Measurements from ENCODE around the gene CCDC54. TPM values are rescaled to one million over a fixed set of nuclear protein-coding genes. Genes with fewer than 3 reads are reported as not detected.

The CCDC54 gene
- total and polyA plus RNA-seq, 2 of the 8 experiments (the other 6 are each of a cell fraction or from before 2014, with no cell fraction given), result not detected

GRCh38 chr3:107425033-107425432, 47.8 kb downstream of the CCDC54 start:
- H2BK15ac ChIP-seq (ENCODE audit: low read length), result no peak overlapping the region
- POLR2A ChIA-PET (ENCODE audit: partially characterized antibody), result no interaction called here
- peaks cover under 1% of the 10 kb centered on the region; the same call in 1 of the 2 replicates for H3K23me2 ChIP-seq (ENCODE audit: low read depth, low read length)
- no peaks in the 10 kb centered on the region for H4K20me1 ChIP-seq (replicated peaks in 1 of 2; ENCODE audit: control insufficient read depth in 1 of 2, insufficient read depth in 2 of 2, low read length in 2 of 2)
- FAIRE-seq (no peak), DNase-seq (ENCODE audit: low read depth in 1 of 2, low spot score in 2 of 2) (no peak)
- no peak overlapping the region for H4K8ac ChIP-seq (ENCODE audit: extremely low read depth, insufficient read depth, low read length)
- H3K9ac ChIP-seq (replicated peaks in 1 of 4; ENCODE audit: extremely low read depth in 1 of 4, low read depth in 3 of 4, low read length in 3 of 4), result no peak overlapping the region
- no peak overlapping the region for H3K4ac ChIP-seq (replicated peaks; ENCODE audit: insufficient read length, low read depth, low read length)
- no peak overlapping the region for H4K5ac ChIP-seq (ENCODE audit: insufficient read length, low read depth, low read length)
- no peak overlapping the region for H3K18ac ChIP-seq (ENCODE audit: extremely low read depth, low read length)
- H3K4me1 ChIP-seq (replicated peaks in 1 of 4; ENCODE audit: control insufficient read depth in 3 of 4, insufficient read depth in 4 of 4, low read length in 3 of 4), result no peaks in the 10 kb centered on the region
- no peak overlapping the region for H3K14ac ChIP-seq (ENCODE audit: insufficient read length)
- no peaks in the 10 kb centered on the region for H3K9me3 ChIP-seq (ENCODE audit: insufficient read depth in 2 of 2, low read depth in 1 of 2, low read length in 1 of 2)
- CTCF ChIA-PET (ENCODE audit: partially characterized antibody), result interaction anchor here (0.8 to 1.2 kb wide), 2 partner anchors 51 to 154 kb away, joined by 3 to 4 read pairs; no protein-coding TSS in a partner anchor
- no peak overlapping the region for H3K23ac ChIP-seq (ENCODE audit: insufficient read length)
- no peaks in the 10 kb centered on the region for H3K36me3 ChIP-seq (ENCODE audit: control insufficient read depth in 2 of 4, insufficient read depth in 4 of 4, low read length in 3 of 4)
- no peak overlapping the region for H4K91ac ChIP-seq (replicated peaks; ENCODE audit: insufficient read length, low read length)
- no peak overlapping the region for H2BK12ac ChIP-seq (ENCODE audit: low read depth, low read length)
- H2BK5ac ChIP-seq (ENCODE audit: low read depth, low read length), result no peak overlapping the region
- no peak overlapping the region for H2BK20ac ChIP-seq (ENCODE audit: low read length)
- no peak overlapping the region for H2AFZ ChIP-seq (ENCODE audit: low read length)
- no peaks in the 10 kb centered on the region for H3K79me2 ChIP-seq (ENCODE audit: control insufficient read depth in 1 of 2, insufficient read depth in 2 of 2, low read length in 2 of 2)
- H3K79me1 ChIP-seq (ENCODE audit: low read depth, low read length), result no peaks in the 10 kb centered on the region
- no peak overlapping the region for H3K56ac ChIP-seq (replicated peaks; ENCODE audit: insufficient read length, low read depth, low read length)
- H3K27me3 ChIP-seq (replicated peaks in 1 of 4; ENCODE audit: control insufficient read depth in 3 of 4, extremely low read depth in 1 of 4, insufficient read depth in 3 of 4, low read length in 3 of 4), result peaks cover 0 to 3% (median 1%) of the 10 kb centered on the region in 4 experiments; a peak in 1 of 7 replicates
- H3K27ac ChIP-seq (ENCODE audit: low read depth, low read length), result no peak overlapping the region
- no peak overlapping the region for H3K4me2 ChIP-seq (ENCODE audit: insufficient read depth in 1 of 2, low read depth in 2 of 2, low read length in 2 of 2)
- no peak overlapping the region for H2AK5ac ChIP-seq (ENCODE audit: low read depth, low read length)
- H2BK120ac ChIP-seq (replicated peaks; ENCODE audit: low read depth, low read length), result no peak overlapping the region
- no peak overlapping the region for H3K4me3 ChIP-seq (ENCODE audit: extremely low read depth in 1 of 4, insufficient read depth in 2 of 4, low read depth in 3 of 4, low read length in 4 of 4)
- no peak for TF ChIP-seq SP4 (IDR thresholded peaks at IDR 0.05; ENCODE audit: low read length)
- no peak for TF ChIP-seq SP1 (IDR thresholded peaks at IDR 0.05; ENCODE audit: low read depth, low read length)
- TF ChIP-seq BRCA1 (IDR thresholded peaks at IDR 0.05; ENCODE audit: low read depth, low read length), result no peak
- TF ChIP-seq MAFK (IDR thresholded peaks at IDR 0.05; ENCODE audit: low read depth, low read length), result no peak
- TF ChIP-seq, protein P1, sequence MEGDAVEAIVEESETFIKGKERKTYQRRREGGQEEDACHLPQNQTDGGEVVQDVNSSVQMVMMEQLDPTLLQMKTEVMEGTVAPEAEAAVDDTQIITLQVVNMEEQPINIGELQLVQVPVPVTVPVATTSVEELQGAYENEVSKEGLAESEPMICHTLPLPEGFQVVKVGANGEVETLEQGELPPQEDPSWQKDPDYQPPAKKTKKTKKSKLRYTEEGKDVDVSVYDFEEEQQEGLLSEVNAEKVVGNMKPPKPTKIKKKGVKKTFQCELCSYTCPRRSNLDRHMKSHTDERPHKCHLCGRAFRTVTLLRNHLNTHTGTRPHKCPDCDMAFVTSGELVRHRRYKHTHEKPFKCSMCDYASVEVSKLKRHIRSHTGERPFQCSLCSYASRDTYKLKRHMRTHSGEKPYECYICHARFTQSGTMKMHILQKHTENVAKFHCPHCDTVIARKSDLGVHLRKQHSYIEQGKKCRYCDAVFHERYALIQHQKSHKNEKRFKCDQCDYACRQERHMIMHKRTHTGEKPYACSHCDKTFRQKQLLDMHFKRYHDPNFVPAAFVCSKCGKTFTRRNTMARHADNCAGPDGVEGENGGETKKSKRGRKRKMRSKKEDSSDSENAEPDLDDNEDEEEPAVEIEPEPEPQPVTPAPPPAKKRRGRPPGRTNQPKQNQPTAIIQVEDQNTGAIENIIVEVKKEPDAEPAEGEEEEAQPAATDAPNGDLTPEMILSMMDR (IDR thresholded peaks at IDR 0.05; ENCODE audit: control extremely low read depth in 1 of 3, insufficient read depth in 1 of 3, low read depth in 1 of 3, low read length in 3 of 3), result no peak
- TF ChIP-seq HDAC6 (IDR thresholded peaks at IDR 0.05; ENCODE audit: low read depth, low read length), result no peak
- TF ChIP-seq RBBP5 (IDR thresholded peaks at IDR 0.05; ENCODE audit: borderline replicate concordance, low read depth, low read length), result no peak
- TF ChIP-seq NANOG (IDR thresholded peaks at IDR 0.05; ENCODE audit: insufficient read depth, low read depth, low read length, poor library complexity, severe bottlenecking), result no peak
- TF ChIP-seq CHD2 (IDR thresholded peaks at IDR 0.05; ENCODE audit: low read length), result no peak
- no peak for TF ChIP-seq BCL11A (IDR thresholded peaks at IDR 0.05; ENCODE audit: low read depth in 2 of 2, low read length in 2 of 2)
- TF ChIP-seq YY1 (IDR thresholded peaks at IDR 0.05; ENCODE audit: low read depth, low read length), result no peak
- no peak for TF ChIP-seq CHD1 (IDR thresholded peaks at IDR 0.05; ENCODE audit: low read depth, low read length)
- no peak for TF ChIP-seq GTF2F1 (IDR thresholded peaks at IDR 0.05; ENCODE audit: borderline replicate concordance, low read depth, low read length)
- no peak for TF ChIP-seq KDM1A (IDR thresholded peaks at IDR 0.05; ENCODE audit: borderline replicate concordance, low read length)
